Neural progenitor cell (in vitro differentiated cells): ENCODE measurements around the gene MYBPH. TPM values are rescaled to one million over a fixed set of nuclear protein-coding genes. Genes with fewer than 3 reads are reported as not detected.

Experiments
- DNase-seq: peaks from one replicate; pipeline ENCODE4 v3.0.0-alpha.2; 2016; ENCODE audit warnings: low spot score
- H2AFZ ChIP-seq: fragments of 200-600 bp; sonication (generic); replicated peaks from 2 replicates; pipeline ENCODE4 v1.6.1; 2016; ENCODE audit warnings: antibody characterized with exemption
- H3F3A ChIP-seq: fragments of 200-600 bp; sonication (generic); 2 replicates; pipeline ENCODE4 v1.6.1; 2016; ENCODE audit warnings: antibody characterized with exemption, low read depth
- H3K27ac ChIP-seq: fragments of 200-600 bp; sonication (generic); 2 replicates; pipeline ENCODE4 v1.5.1; 2016; ENCODE audit warnings: mild to moderate bottlenecking
- H3K27me3 ChIP-seq: fragments of 200-600 bp; sonication (generic); 2 replicates; pipeline ENCODE4 v1.6.1; 2016; ENCODE audit warnings: mild to moderate bottlenecking, moderate library complexity
- H3K36me3 ChIP-seq: fragments of 200-600 bp; sonication (generic); 2 replicates; pipeline ENCODE4 v1.5.1; 2016
- H3K4me1 ChIP-seq: fragments of 200-600 bp; sonication (generic); 2 replicates; pipeline ENCODE4 v1.6.1; 2016; ENCODE audit warnings: mixed run types
- H3K4me2 ChIP-seq: fragments of 200-600 bp; sonication (generic); 2 replicates; pipeline ENCODE4 v1.6.1; 2016
- H3K4me3 ChIP-seq: fragments of 200-600 bp; sonication (generic); 2 replicates; pipeline ENCODE4 v1.5.1; 2016
- H3K79me2 ChIP-seq: fragments of 200-600 bp; sonication (generic); 2 replicates; pipeline ENCODE4 v1.6.1; 2016; ENCODE audit warnings: low read depth
- H3K9ac ChIP-seq: fragments of 200-600 bp; sonication (generic); 2 replicates; pipeline ENCODE4 v1.6.1; 2016
- H3K9me3 ChIP-seq: fragments of 200-600 bp; sonication (generic); 2 replicates; pipeline ENCODE4 v1.5.1; 2016; ENCODE audit warnings: low read depth
- H4K20me1 ChIP-seq: fragments of 200-600 bp; sonication (generic); 2 replicates; pipeline ENCODE4 v1.6.1; 2016; ENCODE audit warnings: low read depth
- H3K27ac Mint-ChIP-seq: 3 replicates; pipeline ENCODE4 v1.8.0; 2021; ENCODE audit warnings: mixed read lengths
- H3K27me3 Mint-ChIP-seq: 2 replicates; pipeline ENCODE4 v1.8.0; 2022; ENCODE audit warnings: low read depth, mild to moderate bottlenecking, inconsistent platforms, moderate library complexity, mixed read lengths; ENCODE audit not compliant: insufficient read depth
- H3K36me3 Mint-ChIP-seq: 3 replicates; pipeline ENCODE4 v1.8.0; 2021; ENCODE audit warnings: mixed read lengths
- H3K4me1 Mint-ChIP-seq: 3 replicates; pipeline ENCODE4 v1.8.0; 2021; ENCODE audit warnings: mixed read lengths
- H3K4me3 Mint-ChIP-seq: 3 replicates; pipeline ENCODE4 v1.8.0; 2021; ENCODE audit warnings: mild to moderate bottlenecking, moderate library complexity, mixed read lengths
- H3K9me3 Mint-ChIP-seq: 3 replicates; pipeline ENCODE4 v1.8.0; 2020; ENCODE audit warnings: mixed read lengths
- CTCF ChIP-seq: fragments of 200-600 bp; sonication (generic); IDR thresholded peaks from 2 replicates; pipeline ENCODE4 v1.5.1; 2017; ENCODE audit warnings: antibody characterized with exemption, mild to moderate bottlenecking
- EZH2 ChIP-seq: fragments of 200-600 bp; sonication (generic); IDR thresholded peaks from 2 replicates; pipeline ENCODE4 v1.6.1; 2017; ENCODE audit warnings: antibody characterized with exemption, mild to moderate bottlenecking, moderate library complexity
- EZH2phosphoT487 ChIP-seq: fragments of 200-600 bp; sonication (generic); IDR thresholded peaks from 2 replicates; pipeline ENCODE4 v1.6.1; 2017; ENCODE audit warnings: antibody characterized with exemption
- total RNA-seq: library from RNA; depleted of rRNA; stranded (reverse); fragments of >200 nt; gene quantifications from 2 replicates; pipeline ENCODE4 v1.2.3, GENCODE V29; 2015; ENCODE audit warnings: low replicate concordance

Gene MYBPH
- total RNA-seq, 1 donor from 2014 or later = not detected

- Histone ChIP-seq H3K4me1 (peaks cover 40% of the 10 kb centered on the region), H3K9ac (no peak overlapping the region), H3K4me2 (no peak overlapping the region), H3K27ac (no peak overlapping the region), H3K36me3 (no peaks in the 10 kb centered on the region), H3F3A (peaks cover 20% of the 10 kb centered on the region), H2AFZ (no peak overlapping the region), H3K27me3 (no peaks in the 10 kb centered on the region), H3K79me2 (no peaks in the 10 kb centered on the region), H4K20me1 (no peaks in the 10 kb centered on the region), H3K4me3 (no peak overlapping the region), H3K9me3 (no peaks in the 10 kb centered on the region)
- H3K4me1 Mint-ChIP-seq = peaks cover 50% of the 10 kb centered on the region
- DNase-seq = no peak
- no peaks in the 10 kb centered on the region for H3K9me3 Mint-ChIP-seq
- peaks cover 13% of the 10 kb centered on the region for H3K27me3 Mint-ChIP-seq
- H3K4me3 Mint-ChIP-seq = no peak overlapping the region
- no peak overlapping the region for H3K27ac Mint-ChIP-seq
- TF ChIP-seq CTCF = no peak
- no peak for TF ChIP-seq EZH2
- TF ChIP-seq EZH2phosphoT487 = no peak
- H3K36me3 Mint-ChIP-seq = no peaks in the 10 kb centered on the region
Measured at GRCh38 chr1:203175827-203176241, 208 bp upstream of the MYBPH start.

GRCh38 chr1:203174324-203174985 lies 1.2 kb downstream of the MYBPH start:
- no peaks in the 10 kb centered on the region for H3K9me3 Mint-ChIP-seq
- no peaks in the 10 kb centered on the region for H3K9me3 ChIP-seq
- H3K27ac Mint-ChIP-seq = peak overlapping the region; percentile 74
- peaks cover 49% of the 10 kb centered on the region for H3K4me1 Mint-ChIP-seq
- H3K9ac ChIP-seq = no peak overlapping the region
- no peak overlapping the region for H3K4me3 Mint-ChIP-seq
- H3K36me3 ChIP-seq = no peaks in the 10 kb centered on the region
- no peak overlapping the region for H2AFZ ChIP-seq
- H3K4me3 ChIP-seq = no peak overlapping the region
- no peak overlapping the region for H3K4me2 ChIP-seq
- H3K27ac ChIP-seq = no peak overlapping the region
- H3K4me1 ChIP-seq = peaks cover 31% of the 10 kb centered on the region
- peaks cover 13% of the 10 kb centered on the region for H3K27me3 Mint-ChIP-seq
- H3K79me2 ChIP-seq = no peaks in the 10 kb centered on the region
- no peaks in the 10 kb centered on the region for H3K36me3 Mint-ChIP-seq
- DNase-seq = no peak
- no peaks in the 10 kb centered on the region for H4K20me1 ChIP-seq
- H3F3A ChIP-seq = peaks cover 20% of the 10 kb centered on the region
- no peaks in the 10 kb centered on the region for H3K27me3 ChIP-seq
- TF ChIP-seq EZH2phosphoT487 (no peak), EZH2 (no peak), CTCF (no peak)

- TF ChIP-seq CTCF = no peak
- TF ChIP-seq EZH2 = no peak
- no peak for TF ChIP-seq EZH2phosphoT487
- peaks cover 22% of the 10 kb centered on the region for H3K4me1 ChIP-seq
- H3K9me3 Mint-ChIP-seq = no peaks in the 10 kb centered on the region
- no peak overlapping the region for H2AFZ ChIP-seq
- H3K9ac ChIP-seq = no peak overlapping the region
- H3K36me3 ChIP-seq = no peaks in the 10 kb centered on the region
- H3K27ac ChIP-seq = no peak overlapping the region
- H3K4me3 Mint-ChIP-seq = no peak overlapping the region
- H3K4me3 ChIP-seq = no peak overlapping the region
- peaks cover 43% of the 10 kb centered on the region for H3K4me1 Mint-ChIP-seq
- H3K9me3 ChIP-seq = no peaks in the 10 kb centered on the region
- H4K20me1 ChIP-seq = no peaks in the 10 kb centered on the region
- DNase-seq = no peak
- peaks cover 17% of the 10 kb centered on the region for H3F3A ChIP-seq
- peak overlapping the region; percentile 74 for H3K27ac Mint-ChIP-seq
- peaks cover 8% of the 10 kb centered on the region for H3K27me3 Mint-ChIP-seq
- no peaks in the 10 kb centered on the region for H3K27me3 ChIP-seq
- peaks cover 2% of the 10 kb centered on the region for H3K36me3 Mint-ChIP-seq
- no peak overlapping the region for H3K4me2 ChIP-seq
- H3K79me2 ChIP-seq = no peaks in the 10 kb centered on the region
Measured at GRCh38 chr1:203173566-203173965, 2.1 kb downstream of the MYBPH start.
